Activated CD8-positive, alpha-beta memory T cell treated with anti-CD3 and anti-CD28 coated beads, Interleukin-2, amount 50 U/mL, for 24 hours (primary cell): Measurements from ENCODE around the gene TPD52L1.

ENCODE experiments used
- DNase-seq: peaks from one replicate; pipeline ENCODE4 v3.0.0-alpha.2; 2020; ENCODE audit errors: extremely low read depth

TPD52L1 gene

DNA sequence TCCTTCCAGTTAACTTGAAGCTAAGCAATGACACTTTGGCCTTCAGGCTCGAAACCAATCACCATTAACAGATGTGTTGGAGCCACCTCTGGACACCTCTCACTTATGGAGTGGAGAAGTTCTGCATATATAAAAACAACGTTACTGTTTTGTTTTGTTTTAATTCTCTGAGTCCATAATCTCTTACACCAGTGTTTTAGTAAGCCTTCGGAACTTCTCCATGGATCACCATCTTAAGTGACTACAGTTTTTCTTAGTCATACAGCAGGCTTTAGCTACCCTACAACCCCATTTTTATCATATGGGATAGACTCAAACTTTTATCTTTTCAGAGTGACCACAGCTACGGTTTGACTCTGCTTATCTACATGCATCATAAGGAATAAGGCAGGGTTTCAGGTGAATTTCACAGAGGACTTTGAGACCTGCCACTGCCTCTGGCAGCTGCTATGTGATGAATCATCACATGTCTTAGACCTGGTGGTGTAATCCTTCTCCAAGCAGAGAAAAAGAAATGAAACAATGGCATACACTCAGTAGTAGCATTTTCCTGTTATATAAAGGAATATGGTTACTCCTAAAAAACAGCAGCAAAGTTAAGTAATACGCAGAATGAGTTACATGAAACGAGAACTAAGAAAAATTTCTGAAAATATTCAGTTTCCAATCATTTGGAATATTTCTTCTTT is 153.7 kb downstream of the TPD52L1 start:
- no peak for DNase-seq

DNA sequence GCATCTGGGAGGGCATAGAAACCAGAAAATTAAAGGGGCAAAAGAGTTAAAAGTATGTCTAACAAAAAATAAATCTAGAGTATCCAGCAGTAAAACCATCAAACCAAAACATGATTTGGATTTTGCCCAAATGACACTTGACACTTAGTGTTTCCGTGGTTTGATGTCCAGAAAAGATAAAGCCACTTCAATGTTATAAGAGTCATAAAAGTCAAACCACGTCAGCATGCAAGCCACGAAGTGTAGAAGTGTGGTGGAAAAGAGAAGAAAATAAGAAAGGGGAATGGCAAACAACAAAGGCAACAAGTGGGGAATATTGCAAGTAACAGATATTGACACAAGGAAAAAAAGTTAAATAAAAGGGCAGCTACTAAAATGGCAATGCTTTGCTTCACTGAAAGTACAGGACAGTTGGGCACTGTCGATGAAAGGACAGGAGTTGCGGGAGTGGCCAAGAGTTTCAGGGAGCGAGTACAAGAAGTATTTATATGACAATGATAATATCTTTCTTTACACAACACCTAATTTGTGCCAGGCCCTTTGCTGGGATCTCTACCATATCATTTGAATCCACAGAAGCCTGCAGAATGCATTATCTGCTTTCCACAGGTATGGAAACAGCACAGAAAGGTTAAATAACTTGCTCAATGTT is 154.5 kb downstream of the TPD52L1 start:
- DNase-seq, result no peak

DNA sequence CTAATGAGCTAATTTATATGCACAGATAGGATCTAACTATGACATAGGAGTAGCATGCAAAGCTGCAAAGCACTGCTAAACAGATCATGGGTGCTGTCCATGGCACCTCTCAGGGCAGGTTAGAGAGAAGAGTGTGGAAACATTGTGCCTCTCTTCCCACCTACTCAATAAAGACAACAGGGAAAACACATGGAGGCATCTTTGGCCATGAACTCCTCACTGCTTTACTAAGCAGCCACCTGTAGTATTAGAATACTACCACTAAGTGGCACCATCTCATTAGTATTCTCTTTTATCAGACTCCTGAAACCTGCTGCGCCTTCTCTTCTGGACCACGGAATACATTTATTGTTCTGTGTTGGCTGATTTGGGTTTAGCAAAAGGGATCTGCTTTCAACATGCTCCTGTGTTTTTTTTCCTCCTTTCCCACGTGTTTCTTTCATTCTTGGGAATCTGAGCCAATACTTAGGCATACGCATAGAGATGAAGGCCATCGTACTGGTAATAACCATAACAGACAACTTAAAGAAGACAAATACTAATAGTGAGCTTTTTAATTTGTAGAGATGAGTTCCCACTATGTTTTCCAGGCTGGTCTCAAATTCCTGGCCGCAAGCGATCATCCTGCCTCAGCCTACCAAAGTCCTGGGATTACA is 157.5 kb downstream of the TPD52L1 start:
- no peak for DNase-seq

DNA sequence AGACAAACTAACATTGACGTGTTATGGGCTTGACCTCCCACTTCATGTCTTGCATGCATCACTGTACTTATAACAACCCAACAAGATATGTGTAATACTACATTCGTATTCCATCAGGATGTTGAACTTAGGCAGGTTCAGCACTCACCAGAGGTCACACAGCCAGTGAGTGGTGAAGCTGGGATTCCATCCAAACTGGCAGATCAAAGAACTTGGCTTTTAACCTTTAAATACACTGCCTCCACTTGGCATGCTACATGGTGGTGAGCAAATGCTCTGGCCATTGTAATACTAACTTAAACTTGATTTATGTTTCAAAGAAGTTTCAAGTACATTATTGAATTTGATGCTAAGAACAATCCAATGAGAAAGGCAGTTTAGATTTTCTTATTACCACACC is 158.9 kb downstream of the TPD52L1 start:
- DNase-seq, result no peak

DNA sequence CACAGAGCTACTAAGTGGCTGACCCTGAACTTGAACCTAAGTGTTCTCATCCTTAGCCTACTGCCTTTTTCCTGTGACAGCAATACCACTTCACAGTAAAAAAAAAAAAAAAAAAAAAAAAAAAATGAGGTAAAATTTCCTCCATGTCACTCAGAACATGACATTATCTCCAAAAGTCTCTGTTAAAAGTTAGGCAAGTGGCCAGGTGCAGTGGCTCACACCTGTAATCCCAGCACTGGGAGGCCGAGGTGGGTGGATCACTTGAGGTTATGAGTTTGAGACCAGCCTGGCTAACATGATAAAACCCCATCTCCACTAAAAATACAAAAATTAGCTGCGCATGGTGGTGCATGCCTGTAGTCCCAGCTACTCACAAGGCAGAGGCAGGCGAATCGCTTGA is 159.4 kb downstream of the TPD52L1 start:
- DNase-seq, result no peak
